HG03097 (cell line): ENCODE data around the gene PALLD.

Experiments
- ATAC-seq: cut with Tn5 transposase; IDR thresholded peaks from one replicate; pipeline ENCODE4 v1.9.1; 2021; ENCODE audit not compliant: unreplicated experiment, low FRiP score

PALLD gene

GRCh38 chr4:168553714-168554370 is 57.0 kb downstream of the PALLD start:
- ATAC-seq, result no peak

- ATAC-seq, result no peak
Observed at GRCh38 chr4:168555437-168555836, 58.6 kb downstream of the PALLD start.

- no peak for ATAC-seq
Observed at GRCh38 chr4:168557658-168558057, 60.8 kb downstream of the PALLD start.

- ATAC-seq, result no peak
Observed at GRCh38 chr4:168558599-168558998, 61.7 kb downstream of the PALLD start.

GRCh38 chr4:168560184-168561180 is 63.6 kb downstream of the PALLD start:
- ATAC-seq, result no peak

GRCh38 chr4:168562041-168562571 is 65.3 kb downstream of the PALLD start:
- no peak for ATAC-seq

- no peak for ATAC-seq
Observed at GRCh38 chr4:168564023-168564422, 67.2 kb downstream of the PALLD start.

- no peak for ATAC-seq
Observed at GRCh38 chr4:168565130-168565529, 68.3 kb downstream of the PALLD start.

GRCh38 chr4:168566726-168567125 is 69.9 kb downstream of the PALLD start:
- ATAC-seq, result no peak

- ATAC-seq, result no peak
Observed at GRCh38 chr4:168569066-168569930, 72.4 kb downstream of the PALLD start.

- ATAC-seq, result no peak
Observed at GRCh38 chr4:168569931-168570276, 73.1 kb downstream of the PALLD start.

GRCh38 chr4:168570466-168570865 is 73.6 kb downstream of the PALLD start:
- no peak for ATAC-seq

- no peak for ATAC-seq
Observed at GRCh38 chr4:168572002-168572401, 75.2 kb downstream of the PALLD start.

GRCh38 chr4:168573870-168574269 is 77.0 kb downstream of the PALLD start:
- no peak for ATAC-seq

GRCh38 chr4:168574581-168575295 is 77.9 kb downstream of the PALLD start:
- ATAC-seq, result no peak

GRCh38 chr4:168575473-168575872 is 78.6 kb downstream of the PALLD start:
- no peak for ATAC-seq

GRCh38 chr4:168577624-168578023 is 80.8 kb downstream of the PALLD start:
- no peak for ATAC-seq

GRCh38 chr4:168580228-168580627 is 83.4 kb downstream of the PALLD start:
- ATAC-seq, result no peak

- no peak for ATAC-seq
Observed at GRCh38 chr4:168584321-168584771, 87.5 kb downstream of the PALLD start.
